GM18505 (cell line): ENCODE measurements around the gene SPATA21.
A peak's percentile ranks its signal among the peaks of the same experiment; 100 is the strongest.
"Not testable (repeated sequence)": the region's sequence is repeated elsewhere in the genome, so short reads cannot be mapped to it uniquely, and the experiment has no call there.

Source experiments
- ATAC-seq: cut with Tn5 transposase; IDR thresholded peaks from one replicate; pipeline ENCODE4 v1.9.1; 2021; ENCODE audit not compliant: unreplicated experiment
- POLR2A ChIP-seq: IDR thresholded peaks from 4 replicates; pipeline ENCODE4 v1.6.1; 2011; ENCODE audit warnings: borderline replicate concordance; ENCODE audit not compliant: insufficient read depth, insufficient read length; ENCODE audit errors: extremely low read depth

The SPATA21 gene

DNA sequence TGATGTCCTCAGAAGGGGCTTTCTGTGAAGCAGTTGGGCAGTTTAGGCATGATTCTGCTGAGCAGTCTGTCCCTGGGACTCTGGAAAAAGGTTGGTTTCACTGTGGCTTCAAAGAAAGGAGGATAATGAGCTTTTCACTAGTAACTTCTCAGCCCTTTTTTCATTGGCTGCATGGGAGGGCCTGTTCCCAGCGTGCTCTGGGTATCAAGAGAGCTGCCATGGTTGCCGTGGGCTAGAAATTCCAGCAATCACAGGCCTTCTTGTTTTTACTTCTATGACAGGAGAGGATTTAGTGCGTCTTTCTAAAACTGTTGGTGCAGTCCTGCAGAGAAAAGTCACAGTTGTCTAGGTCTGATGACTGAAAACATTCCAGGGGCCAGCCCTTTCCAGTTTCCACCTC lies 63.0 kb downstream of the SPATA21 start:
- ATAC-seq, result no peak
- TF ChIP-seq POLR2A, result no peak

GRCh38 chr1:16372535-16373285 lies 64.5 kb downstream of the SPATA21 start:
- TF ChIP-seq POLR2A, result no peak
- no peak for ATAC-seq

- TF ChIP-seq POLR2A, result no peak
- no peak for ATAC-seq
These were observed 65.5 kb downstream of the SPATA21 start for GRCh38 chr1:16371725-16372124.

GRCh38 chr1:16369821-16370220 lies 67.4 kb downstream of the SPATA21 start:
- no peak for TF ChIP-seq POLR2A
- no peak for ATAC-seq

GRCh38 chr1:16367968-16368890 lies 69.0 kb downstream of the SPATA21 start:
- no peak for TF ChIP-seq POLR2A
- ATAC-seq, result no peak

DNA sequence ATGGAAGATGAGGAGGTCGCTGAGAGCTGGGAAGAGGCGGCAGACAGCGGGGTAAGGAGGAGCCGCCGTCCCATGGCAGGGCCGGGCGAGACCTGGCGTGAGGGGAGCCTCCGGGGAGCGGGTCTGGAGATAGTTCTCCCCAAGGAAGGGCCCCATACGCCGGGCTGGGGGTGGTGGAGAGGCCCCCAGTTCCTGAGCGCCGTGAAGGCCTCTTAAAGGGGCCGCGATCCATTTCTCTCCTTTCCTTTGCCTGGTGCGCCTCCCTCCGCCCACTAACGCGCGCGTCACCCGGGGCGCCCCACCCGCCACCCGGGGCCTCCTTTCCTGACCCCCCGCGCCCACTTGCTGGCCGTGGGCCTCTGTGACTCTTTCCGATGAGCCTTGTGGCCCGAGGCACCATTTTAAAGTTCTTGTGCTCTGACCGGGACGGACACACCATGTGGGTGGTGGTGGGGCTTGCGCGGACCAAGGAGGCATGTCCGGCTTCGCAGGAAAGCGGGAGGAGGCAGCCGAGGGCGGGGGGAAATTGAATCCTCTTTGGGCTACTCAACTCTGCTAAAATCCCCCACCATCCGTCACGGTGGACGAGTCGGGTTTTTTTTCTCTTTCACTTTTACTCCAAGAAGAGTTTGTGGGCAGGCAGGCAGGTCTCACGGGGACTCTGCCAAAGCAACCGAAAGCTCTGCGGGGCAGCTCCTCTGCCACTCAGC lies 69.8 kb downstream of the SPATA21 start:
- TF ChIP-seq POLR2A, result peak; percentile 70
- ATAC-seq, result peak; percentile 56

DNA sequence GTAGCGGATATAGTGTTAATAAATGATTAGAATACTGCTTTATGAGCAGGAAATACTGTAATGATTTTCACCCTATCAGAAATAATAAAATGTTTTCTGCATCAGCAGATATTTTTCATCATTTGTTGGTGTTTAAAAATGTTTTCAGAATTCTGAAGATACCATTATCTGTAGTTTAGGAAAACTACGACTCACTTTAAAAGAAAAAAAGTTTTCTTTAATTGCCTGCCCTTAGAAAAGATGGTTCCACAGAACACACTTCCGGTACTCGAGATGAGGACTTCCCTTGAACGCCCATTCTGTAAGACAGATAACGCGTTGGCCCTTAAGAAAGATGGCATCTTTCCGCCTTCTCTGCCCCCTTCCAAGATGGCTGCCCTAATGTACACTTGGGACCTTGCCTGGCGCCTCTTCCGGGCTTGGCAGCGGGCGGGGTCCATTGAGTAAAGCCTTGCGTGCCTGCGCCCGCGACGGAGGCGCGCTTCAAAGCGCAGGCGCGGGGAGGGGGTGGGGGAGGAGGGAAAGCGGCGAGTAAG lies 70.4 kb downstream of the SPATA21 start, which contains the start of gene SZRD1:
Gene SZRD1 (plus strand): TSS at position 521 of the 536 bp plus-strand sequence. CDS start 16 bp downstream, outside the sequence.
- TF ChIP-seq POLR2A, result no peak
- ATAC-seq, result peak; percentile 71

- ATAC-seq, result not testable (repeated sequence)
These were observed 72.1 kb downstream of the SPATA21 start for GRCh38 chr1:16365146-16365498.

GRCh38 chr1:16356867-16357266 lies 80.4 kb downstream of the SPATA21 start:
- no peak for ATAC-seq

GRCh38 chr1:16354619-16355018 lies 82.6 kb downstream of the SPATA21 start:
- ATAC-seq, result no peak
- no peak for TF ChIP-seq POLR2A

More at GRCh38 chr1:16356867-16357266, 80.4 kb downstream of the SPATA21 start:
- no peak for TF ChIP-seq POLR2A

DNA sequence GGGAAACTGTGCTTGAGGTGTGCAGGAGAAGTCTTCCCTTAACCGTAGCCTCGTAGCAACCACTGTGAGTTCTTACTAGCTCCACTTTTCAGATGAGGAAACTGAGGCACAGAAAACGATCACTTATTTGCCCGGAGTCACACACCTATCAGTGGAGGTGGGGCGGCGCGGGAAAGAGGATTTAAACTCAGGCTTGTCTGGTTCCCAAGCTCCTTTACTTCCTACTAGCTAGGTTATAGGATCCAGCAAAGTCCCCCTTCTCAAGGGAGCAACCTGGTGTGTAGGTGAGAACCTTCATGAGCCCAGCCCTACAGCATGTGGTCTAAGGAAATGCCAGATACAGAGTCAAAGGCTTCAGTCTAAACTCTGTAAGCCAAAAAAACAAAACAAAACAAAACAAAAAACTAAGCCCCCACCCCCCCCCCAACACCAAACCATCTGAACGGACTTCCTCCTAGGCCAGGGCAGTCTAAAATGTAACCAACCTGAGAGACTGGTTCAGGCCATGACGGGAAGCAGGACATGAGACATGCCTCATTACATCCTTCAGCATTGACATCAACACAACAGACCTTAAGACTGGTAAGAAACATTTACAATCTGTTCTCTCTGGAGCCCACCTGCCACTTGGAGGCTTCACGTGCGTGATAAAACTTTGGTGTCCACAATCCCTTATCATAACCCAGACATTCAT lies 84.2 kb downstream of the SPATA21 start:
- no peak for ATAC-seq
- no peak for TF ChIP-seq POLR2A

- ATAC-seq, result peak; percentile 93
- TF ChIP-seq POLR2A, result peak; percentile 92
These were observed 85.0 kb downstream of the SPATA21 start, which contains the start of gene FBXO42 for GRCh38 chr1:16351994-16352841. Gene FBXO42 (minus strand): TSS chr1:16352480. CDS start chr1:16315418, 37,062 bp downstream.

DNA sequence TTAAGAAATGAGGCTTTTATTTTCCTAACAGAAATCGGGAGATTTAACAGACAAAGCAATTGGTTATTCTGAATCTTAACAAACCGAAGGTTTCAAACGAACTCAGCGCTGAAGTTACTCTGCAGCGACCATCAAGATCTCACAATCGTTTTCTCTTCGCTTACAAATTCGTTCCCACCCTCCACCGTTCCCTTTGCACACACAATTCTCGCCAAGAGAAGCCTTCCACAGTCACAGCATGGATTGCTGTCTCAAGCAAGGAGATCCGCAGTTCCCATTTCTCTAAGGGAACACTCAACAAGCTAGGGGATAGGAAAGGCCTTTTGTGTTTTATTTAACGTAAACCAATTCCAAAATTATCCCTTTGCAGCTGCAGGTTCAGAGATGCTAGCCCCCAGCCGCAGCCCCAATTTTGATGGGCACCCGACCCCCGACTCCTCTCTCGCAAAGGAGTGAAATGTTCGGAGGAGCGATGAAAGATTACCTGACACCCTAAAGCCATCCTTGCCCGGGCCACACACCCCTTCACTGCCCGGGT lies 85.7 kb downstream of the SPATA21 start:
- ATAC-seq, result no peak
- no peak for TF ChIP-seq POLR2A
